Stomach (tissue), 4 donors: ENCODE measurements around the gene BOLA2.
"Not testable (repeated sequence)": the region's sequence is repeated elsewhere in the genome, so short reads cannot be mapped to it uniquely, and the experiment has no call there.

Experiments used
- EP300 ChIP-seq: sonication (generic); formaldehyde crosslinking; IDR thresholded peaks from one replicate; pipeline ENCODE4 v1.6.1; 2017; ENCODE audit warnings: antibody characterized with exemption
- POLR2AphosphoS5 ChIP-seq, 3 donors: sonication (generic); formaldehyde crosslinking; IDR thresholded peaks; one replicate each; pipeline ENCODE4 v1.6.1; 2016; ENCODE audit warnings: antibody characterized with exemption in 3 of 3
- TF ChIP-seq, protein P1 (sequence below), 7 experiments: fragments of 450-650 bp in 4 of 7; fragments of 200-600 bp in 3 of 7; sonication (generic) in 3 of 7; IDR thresholded peaks; one replicate each; pipeline ENCODE4 v1.5.1; 2016 to 2019; ENCODE audit warnings: antibody characterized with exemption in 7 of 7, control low read depth in 2 of 7, mild to moderate bottlenecking in 1 of 7

DNA sequence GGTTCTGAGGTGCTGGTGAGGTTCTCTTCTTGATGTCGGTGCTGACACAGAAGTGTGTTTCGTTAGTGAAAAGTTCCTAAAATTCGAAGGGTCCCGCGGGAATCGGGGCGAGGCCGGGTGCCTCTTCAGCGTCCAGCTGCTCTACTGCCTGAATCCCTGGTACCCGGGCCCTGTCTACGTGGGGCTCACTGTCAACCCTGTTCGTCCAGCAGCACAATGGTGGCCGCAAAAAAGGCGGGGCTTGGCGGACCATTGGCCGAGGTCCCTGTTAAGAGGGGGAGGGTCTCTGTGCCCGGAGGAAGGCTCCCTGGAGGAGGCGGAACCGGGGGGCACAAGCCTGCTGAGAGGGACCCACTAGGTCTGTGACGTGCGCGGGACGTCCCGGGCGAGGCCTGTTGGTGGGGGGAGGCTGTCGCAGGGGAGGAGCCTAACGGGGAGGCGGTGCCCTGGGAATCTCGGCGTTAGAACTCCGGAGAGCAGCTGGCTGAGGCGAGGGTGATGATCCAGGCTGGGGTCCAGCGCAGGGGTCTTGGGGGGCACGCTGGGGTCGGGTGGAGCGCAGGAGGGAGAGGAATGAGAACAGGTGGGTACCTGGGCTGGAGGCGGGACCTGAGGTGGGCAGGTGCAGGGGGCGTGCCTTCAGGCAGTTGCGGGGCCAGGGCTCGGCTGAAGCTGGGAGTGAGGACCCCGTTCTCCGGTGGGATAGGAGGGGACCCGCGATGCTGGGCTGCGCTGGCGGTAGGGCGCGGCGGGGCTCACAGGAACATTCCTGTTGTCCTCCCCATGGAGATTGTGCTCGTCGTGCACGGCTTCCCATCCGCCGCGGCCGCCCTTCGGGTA lies 12.1 kb upstream of the BOLA2 start:
- TF ChIP-seq, protein P1, sequence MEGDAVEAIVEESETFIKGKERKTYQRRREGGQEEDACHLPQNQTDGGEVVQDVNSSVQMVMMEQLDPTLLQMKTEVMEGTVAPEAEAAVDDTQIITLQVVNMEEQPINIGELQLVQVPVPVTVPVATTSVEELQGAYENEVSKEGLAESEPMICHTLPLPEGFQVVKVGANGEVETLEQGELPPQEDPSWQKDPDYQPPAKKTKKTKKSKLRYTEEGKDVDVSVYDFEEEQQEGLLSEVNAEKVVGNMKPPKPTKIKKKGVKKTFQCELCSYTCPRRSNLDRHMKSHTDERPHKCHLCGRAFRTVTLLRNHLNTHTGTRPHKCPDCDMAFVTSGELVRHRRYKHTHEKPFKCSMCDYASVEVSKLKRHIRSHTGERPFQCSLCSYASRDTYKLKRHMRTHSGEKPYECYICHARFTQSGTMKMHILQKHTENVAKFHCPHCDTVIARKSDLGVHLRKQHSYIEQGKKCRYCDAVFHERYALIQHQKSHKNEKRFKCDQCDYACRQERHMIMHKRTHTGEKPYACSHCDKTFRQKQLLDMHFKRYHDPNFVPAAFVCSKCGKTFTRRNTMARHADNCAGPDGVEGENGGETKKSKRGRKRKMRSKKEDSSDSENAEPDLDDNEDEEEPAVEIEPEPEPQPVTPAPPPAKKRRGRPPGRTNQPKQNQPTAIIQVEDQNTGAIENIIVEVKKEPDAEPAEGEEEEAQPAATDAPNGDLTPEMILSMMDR (IDR thresholded peaks at IDR 0.05), result not testable (repeated sequence)
- not testable (repeated sequence) for TF ChIP-seq EP300; POLR2AphosphoS5 (IDR thresholded peaks at IDR 0.05)
